ENCODE results near the gene MAPK12.
A peak's percentile ranks its signal among the peaks of the same experiment; 100 is the strongest.

MAPK12 gene

DNA sequence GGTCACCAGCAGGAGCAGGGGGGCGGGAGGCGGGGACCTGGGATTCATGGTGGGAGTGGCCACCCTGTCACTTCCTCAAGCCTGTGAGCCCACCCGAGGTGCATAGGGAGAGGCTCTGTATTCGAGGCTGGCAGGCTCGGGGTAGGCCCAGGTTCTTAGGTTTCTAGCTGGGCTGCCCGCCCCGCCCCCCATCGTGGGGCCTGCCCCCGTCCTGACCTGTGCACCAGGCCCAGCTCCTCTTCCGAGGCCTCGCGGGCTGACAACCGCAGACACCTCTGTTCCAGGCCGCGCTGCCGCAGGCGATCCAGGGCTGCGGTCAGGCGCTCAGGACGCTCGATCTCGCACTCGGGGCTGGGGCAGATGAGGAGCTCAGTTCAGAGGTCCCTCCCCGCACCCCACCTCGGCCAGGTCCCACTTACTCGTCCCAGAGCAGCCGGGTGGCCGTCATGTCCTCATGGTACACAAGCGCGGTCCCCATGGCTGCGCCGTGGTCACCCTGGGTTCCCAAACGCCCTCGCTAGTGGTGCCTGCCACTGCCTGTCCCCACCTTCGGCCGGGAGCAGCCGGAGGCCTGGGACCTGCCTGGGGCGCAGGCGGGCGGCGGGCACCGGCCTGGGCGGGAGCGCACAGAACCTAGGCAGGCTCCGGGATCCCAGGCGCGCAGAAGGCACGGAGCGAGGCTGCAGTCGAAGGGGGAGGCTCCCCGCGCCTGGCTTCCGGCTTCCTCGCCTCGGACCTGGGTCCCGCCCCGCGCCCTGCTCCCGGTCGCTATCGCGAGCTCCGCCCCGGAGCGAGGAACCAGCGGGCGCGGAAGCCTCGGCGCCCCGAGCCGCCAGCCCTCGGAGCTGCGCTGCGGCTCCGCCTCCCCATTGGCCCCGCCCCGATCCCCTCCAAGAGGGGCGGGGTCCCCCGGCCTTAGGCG, 10.7 kb downstream of the MAPK12 start, which contains the start of gene HDAC10:
Gene HDAC10, minus strand, starts transcription at position 711 of the 922 bp plus-strand sequence. Its CDS starts 233 bp downstream, at position 478.
- DNase-seq: no peak

DNA sequence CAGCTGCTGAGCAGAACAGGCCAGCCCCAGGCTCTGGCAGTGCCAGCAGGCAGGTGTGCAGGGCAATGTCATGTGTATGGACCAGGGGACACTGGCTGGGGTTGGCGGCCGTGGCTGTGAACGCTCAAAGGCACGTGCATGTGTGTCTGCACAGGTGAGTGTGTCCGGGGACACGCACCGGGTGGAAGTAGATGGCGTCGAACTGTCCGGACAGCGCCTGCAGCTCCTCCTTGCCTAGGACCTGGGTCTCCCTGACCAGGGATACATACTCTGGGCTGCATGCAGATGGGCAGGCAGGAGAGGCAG, 11.3 kb downstream of the MAPK12 start:
- no peak for DNase-seq

DNA sequence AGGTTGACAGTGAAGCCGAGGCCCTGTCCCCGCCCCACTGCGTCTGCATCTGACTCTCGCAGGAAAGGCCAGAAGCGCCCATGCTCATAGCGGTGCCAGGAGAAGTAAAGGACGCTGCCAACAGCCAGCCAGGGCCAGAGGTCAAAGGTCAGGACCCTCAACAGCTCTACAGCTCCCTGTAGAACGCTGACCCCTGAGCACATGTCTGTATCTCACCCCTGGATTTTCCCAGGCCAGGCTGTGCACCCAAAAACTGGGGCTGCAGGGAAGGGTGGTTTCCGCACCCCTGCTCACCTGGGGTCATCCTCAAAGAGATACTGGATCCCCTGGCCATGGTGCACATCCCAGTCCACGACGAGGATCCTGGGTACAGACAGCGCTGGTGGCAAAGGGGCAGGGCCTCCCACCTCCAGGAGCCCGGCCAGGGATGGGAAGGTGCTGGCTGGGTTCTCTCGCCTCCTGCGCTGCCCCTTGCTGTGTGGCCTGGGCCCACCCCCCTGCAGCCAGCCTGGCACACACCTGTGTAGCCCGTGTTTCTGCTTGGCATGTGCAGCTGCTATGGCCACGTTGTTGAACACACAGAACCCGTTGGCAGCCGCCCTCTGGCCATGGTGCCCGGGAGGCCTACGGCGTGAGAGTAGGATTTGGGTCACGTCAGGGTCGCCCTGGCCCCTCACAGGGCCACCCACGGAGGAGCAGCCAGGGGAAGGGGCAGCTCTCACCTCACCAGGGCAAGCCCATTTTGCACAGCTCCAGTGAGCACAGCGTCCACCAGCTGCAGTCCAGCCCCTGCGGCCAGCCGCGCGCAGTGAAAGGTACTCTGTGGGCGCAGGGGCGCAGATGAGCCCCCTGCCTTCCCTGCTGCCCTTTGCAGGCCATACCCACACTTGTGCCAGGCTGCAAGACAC, 11.9 kb downstream of the MAPK12 start:
- DNase-seq: no peak

DNA sequence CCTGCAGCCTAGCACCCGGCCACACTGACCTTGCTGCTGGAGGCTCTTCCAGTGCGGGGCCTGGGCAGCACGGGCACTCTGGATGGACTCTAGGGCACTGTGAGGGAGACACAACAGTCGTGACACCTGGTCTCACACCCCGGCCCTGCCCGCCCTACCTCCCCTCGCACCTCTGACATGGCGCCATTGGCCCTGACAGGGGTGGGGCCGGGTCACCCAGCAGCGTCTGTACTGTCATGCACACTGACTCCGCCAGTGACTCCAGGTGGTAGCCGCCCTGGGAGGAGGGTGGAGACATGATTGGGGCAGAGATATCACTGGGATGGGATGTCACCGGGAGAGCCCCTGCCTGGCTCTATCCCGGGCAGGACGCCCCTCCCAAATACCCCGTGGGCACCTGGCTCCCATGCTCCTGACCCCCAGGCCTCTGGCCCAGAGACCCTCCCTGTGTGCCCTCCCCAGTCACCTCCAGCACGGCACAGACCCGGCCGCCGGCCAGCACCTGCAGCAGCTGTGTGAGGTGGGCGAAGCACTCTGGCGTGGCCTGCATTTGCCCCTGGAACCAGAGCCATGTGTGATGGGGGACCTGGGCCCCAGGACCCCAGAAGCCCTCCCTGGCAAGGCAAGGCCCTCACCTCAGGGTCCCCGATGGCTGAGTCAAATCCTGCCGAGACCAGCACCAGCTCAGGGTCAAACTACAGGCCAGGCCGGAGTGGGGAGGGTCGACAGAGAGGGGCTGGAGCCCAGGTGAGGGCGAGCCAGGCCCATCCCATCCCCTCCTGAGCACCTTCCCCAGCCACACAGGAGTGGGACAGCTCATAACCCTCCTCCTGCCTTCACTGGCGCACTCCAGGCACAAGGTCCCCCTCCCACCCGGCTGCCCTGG, 13.0 kb downstream of the MAPK12 start:
- no peak for DNase-seq

DNA sequence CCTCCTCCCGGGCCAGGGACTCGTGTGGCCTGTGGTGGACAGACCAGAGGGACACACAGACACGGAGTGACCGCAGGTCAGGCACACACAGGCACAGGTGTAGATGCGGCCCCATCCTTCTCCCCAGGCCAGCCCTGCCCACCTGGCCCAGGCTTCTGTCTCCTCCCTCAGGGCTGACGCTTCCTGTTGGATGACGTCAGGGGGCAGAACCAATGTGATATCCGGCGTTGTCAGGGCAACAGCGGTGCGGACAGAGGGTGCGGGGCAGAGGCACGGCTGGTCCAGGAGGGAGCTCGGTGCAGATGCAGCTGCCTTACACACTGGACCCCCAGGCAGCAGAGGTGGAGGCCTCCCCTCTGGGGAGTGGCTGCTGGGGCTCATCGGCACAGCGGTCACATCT, 13.7 kb downstream of the MAPK12 start:
- no peak for DNase-seq

DNA sequence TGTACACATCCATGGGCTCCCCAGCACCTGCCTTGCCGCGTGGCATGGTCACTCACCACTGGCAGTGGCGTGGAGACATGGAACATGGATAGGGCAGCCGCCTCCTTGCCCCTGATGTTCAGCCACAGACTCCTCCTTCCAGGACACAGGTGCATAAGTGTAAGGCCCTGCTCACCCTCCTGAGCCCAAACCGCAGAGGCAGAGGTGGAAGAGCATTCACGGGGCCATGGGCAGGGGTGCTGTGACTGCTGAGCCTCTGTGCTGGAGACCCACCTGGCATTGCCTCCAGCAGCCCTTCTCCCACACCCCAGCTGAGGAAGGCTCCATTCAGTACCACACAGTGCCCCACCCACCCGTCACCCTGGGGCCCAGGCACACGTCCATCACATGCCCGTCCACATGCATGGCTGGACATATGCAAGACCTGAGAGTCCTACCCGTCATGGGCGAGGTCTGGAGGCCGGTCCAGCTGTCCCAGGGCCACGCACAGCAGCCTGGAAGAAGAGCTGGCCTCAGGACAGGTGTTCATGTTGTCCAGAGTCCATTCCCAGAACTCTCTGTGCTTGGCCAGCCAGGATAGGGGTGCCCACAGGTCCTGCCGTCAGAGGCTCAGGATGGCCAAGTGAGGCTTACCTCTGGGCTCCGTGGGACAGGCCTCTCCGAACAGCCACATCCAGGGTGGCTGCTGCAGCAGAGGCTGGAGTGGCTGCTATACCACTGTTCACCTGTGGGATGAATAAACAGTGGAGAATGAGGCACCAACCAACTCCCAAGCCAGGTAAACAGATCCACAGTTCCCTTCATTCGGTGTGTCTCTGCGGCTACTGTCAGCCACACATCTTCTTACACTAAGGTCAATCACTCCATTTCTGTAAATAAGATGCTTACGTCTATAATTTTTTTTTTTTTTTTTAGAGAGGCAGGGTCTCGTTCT, 15.0 kb downstream of the MAPK12 start:
- no peak for DNase-seq

DNA sequence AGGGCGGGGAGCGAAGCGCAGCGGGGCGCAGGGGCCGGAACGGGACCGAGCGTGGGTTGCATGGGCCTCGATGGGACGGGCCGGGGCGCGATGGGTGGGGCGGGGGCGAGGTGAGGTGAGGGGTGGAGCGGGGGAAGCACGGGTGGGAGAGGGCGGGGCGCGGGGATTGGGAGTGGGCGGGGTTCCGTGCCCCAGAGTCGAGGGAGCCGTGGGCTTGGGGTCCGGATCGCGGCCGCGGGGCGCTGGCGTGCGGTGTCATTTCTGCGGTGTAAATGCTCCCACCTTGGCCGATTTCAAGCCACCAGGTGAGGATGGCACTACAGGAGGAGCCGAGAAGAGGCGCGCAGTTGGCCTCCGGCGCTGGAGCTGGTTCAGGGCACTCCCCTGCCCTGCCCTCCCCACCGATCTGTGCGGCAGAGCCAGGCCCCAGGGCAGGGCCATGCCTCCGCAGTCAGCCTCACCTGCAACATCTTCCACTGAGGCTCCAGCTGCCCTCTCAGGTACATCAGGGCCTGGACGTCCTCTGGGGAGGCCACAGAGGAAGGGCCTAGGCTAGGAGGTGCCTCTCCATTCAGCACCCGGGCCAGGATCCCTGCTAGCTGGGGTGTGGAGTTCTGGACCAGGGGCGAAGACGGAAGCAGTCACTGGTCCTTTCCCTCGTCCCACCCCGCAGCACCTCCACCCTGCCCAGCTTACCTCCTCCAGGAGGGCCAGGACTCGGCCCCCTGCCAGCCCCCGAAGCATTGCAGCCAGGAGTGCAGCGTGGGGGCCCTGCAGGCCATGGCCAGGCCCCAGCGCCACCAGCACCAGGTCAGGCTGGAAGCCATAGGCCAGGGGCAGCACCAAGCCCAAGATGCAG, 16.0 kb downstream of the MAPK12 start:
- no peak for DNase-seq

DNA sequence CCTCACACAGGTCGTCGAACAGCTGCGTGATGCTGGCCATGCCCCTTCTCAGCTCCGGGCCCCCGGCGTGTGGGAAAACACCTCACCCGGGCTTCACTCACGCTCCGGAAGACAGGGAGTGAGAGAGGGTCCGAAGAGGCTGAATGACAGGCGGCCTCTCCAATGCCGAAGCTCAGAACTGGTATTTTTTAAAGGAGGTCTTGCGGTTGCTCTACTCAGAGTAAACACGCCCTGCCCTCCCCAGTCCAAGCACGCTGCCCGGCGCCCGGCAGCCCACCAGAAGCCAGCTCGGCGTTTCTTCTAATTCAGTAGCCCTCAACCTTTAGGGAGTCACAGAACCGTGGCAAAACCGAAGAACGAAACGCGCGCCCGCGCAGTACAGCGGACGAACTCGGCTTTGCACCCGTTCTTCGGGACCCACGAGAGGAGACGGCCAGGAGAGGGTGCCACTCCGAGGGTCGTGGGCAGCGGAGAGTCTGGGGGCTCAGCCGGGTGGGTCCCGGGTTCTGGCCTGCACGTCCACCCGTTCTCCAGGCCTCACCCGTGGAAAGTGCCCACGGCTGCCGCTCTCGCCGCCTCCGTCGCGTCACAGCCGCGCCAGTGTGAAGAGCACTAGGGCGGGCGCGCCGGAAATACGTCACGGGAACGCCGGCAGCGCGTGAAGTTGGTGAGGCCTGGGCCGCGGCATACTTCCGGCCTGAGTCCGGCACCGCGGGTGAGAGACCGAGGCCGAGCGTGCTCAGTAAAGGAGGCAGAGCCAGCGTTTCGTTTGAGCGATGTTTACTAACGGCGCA, 16.9 kb downstream of the MAPK12 start, which contains the start of gene TUBGCP6:
Gene TUBGCP6, minus strand, starts transcription at position 604 of the 794 bp plus-strand sequence. Its CDS starts 564 bp downstream, at position 40.
- peak in 1 of 2 experiments; percentile 70 for DNase-seq

DNA sequence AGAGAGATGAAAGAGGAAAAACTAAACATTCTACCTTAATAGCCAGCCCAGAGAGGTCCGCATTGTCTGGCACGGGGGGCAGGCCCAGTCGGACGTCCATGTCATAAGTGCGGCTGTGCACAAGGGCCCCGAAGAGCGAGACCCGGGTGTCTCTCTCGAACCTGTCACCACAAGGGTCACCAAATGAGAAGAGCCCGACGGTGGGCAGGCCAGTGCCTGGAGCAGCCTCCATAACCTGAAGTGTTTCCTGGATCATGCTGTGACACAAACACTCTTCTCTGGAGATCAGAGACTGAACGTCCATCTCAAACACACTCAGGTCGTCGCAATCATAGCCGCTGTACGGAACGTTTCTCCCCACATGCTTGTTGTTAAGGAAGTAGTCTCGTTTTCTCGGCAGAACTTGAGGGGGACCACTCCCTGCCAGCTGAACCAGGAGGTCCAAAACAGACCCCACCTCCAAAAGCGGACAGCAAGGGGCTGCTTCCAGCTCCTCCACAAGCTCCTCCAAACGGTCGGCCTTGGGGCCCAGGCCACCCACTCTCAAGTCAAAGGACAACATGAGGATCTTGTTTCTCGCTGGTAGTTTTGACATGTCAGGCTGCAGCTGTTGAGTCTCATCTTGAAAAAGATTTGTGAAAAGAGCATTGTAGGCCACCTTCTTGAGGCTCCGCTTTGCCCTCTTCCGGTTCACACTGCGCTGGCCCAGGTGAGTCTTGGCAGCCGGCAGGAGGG, 17.6 kb downstream of the MAPK12 start:
- DNase-seq: no peak

DNA sequence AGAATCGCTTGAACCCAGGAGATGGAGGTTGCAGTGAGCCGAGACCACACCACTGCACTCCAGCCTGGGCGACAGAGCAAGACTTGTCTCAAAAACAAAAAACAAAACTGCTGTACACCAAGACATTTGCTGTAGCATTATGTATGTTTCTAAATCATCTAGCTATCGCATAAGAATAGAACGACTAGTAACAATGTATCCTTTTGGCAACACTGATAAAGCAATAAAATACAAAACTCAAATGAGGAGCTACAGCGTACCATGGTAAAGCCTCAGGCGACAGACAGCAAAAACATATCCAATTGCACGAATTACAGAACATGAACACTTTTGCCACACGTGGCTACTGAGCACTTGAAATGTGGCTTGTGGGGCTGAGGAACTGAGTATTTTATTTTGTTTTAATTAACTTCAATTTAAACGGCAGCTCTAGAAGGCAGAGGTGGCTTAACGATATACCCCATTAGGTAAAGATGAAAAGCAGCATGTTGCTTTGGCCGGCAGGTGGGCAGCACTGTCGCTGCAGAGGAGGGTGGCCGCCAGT, 19.0 kb downstream of the MAPK12 start:
- no peak for DNase-seq

DNA sequence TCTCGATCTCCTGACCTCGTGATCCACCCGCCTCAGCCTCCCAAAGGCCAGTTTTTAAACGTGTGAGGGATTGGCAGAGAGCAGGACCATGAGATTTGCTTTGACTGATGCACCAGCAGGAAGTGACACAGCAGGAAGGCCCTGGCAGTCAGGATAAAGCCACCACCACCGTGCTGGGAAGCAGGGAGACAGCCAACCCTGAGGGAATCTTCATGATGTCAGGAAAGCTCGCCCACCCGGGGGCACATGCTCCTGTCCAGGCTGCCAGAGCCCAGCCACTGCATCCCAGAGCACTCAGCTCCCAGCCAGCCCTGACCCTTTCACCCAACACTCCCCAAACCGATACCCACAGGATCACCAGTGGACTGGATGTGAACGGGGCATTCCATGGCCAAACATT, 22.7 kb downstream of the MAPK12 start:
- no peak for DNase-seq

DNA sequence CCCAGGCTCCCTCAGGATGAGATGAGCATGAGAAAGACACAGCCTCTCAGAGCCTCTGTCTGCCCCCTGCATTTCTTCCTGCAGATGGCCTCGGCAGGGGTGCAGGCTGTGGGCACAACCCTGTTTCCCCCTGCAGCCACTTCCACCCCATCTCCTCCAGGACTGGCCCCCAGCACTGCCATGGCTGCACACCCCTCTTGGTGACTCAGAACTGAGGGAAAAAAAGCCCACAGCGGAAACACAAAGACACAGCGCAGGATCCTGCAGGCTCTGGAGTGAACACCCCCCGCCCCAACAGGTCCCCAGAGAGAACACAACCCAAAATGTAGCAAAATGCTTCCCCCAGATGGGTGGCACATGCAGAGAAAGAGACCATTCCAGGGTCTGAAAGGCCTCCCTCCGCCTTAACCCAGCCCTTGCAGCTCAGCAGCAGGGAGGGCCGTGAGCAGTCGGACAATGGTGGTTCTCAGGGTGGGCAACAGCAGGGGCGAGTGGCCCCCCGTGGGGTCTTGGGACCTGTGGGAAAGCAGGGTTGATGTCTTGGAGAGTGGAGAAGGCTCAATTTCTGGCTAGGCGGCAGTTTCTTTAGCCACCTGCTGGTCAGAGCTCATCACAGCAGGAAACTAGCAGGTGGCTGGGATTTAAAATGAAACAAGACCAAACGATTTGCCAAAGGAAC, 24.6 kb downstream of the MAPK12 start:
- DNase-seq: no peak

DNA sequence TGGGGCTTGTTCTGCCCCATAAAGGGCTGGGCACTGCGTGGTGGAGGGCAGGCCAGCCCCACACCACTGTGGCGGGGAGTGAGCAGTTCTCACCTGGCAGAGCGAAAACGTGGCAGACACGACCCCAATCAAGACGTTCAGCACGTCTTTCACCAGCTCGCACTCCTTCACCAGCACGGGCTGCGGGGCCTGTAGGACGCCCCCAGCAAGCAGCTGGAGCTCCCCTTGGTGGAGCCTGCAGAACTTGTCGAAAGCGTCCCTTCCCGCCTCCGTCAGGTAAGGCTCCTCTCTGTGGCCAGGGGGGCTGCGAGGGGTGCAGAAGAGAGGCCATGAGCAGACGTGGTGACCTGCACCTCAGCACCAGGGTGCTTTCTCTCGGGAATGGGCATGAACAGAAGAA, 28.3 kb downstream of the MAPK12 start:
- DNase-seq: no peak

DNA sequence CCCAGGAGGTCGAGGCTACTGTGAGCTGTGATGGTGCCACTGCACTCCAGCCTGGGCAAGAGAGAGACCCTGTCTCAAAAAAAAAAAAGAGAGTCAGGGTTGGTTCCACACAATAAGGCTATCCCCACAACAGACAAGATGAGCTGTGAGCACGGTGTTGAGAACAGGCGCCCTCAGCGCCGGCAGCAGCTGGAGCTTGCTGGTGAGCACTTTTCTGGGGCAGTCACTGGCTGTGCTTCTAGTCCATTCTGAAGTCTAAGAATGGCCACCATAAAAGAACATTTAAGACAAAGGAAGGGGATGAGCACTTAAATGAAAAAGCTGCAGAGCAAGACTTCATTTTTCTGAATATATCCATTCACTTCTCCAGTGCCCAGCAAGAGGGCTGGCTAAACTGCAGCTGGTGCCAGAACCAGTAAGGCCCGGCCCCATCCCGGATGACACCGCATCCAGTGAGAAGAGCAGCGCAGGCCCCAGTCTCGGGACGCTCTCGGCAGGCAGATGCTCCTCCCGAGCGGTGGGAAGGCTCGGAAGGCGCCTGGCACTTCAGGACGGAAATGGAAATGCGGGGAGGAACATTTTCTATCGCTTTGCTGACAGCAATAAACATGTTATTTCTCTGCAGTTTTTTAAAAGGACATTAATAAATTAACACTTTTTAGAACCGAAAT, 28.9 kb downstream of the MAPK12 start:
- no peak for DNase-seq

DNA sequence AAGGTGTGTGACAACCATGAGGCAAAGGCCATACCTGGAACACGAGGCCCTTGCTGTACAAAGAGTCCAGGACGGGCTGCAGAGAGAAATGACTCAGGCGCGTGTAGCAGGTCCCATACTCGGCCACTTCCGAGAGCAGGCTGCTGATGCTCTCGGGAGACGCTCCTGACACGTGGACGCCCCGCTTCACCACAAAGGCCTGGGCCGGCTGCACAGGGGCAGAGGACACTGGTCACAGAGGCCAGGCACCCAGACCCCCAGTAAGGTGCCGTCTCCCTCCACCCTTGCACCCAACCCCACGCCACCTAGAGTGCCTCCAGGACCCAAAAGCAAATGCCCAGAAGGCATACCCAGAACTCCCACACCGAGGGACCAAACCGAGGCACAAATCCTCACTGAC, 32.1 kb downstream of the MAPK12 start:
- DNase-seq: no peak

DNA sequence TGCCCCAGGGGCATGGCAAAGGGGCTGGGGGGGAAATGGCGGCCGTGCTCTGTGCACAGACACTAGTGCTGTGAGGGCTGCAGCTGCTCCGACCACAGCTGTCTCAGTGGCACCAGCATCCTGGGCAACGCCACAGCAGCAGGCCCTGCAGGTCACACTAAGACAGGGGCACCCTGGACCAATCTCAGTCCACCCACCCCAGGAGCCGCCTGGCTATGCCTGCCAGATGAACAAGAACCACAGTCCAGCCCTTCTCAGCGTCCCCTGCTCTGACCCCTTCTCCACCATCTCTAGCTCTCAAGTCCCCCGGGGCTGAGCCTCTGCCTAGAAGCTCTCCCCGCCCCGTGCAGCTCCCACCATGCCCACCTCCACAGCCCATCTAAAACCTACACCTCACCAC, 33.1 kb downstream of the MAPK12 start:
- no peak for DNase-seq

DNA sequence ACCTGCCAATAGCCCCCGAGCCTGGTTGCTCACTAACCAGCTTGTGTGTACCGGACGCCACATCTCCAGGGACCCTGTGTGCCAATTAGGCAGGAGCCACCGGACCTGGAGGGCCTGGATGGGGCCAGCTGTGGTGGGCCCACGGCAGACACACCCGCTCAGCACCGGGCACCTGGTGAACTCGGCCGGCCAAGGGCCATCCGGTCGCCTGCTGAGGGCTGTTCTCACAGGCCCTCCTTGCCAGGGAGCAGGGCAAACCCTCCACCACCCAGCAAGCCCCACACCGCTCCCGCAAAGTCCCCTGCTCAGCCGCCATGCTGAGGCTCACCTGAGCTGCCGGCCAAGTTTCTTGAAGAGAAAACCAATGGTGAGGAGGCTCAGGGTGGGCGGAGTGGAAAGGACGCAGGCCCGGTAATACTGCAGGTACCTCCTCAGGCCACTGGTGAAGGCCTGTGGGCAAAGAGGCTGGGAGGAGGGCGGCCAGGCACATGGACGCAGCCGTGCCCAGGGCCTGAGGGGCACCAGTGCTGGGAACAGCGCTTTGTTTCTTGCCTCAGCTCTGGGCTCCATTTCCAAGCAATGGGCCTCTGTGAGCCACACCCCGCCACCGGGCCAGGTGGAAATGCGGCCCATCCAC, 33.8 kb downstream of the MAPK12 start:
- DNase-seq: no peak

Measured in cerebellar nuclear complex (tissue), 1 donor.